Measurements from ENCODE around the gene DAPP1.
A peak's percentile ranks its signal among the peaks of the same experiment; 100 is the strongest.
"Not testable (repeated sequence)": the region's sequence is repeated elsewhere in the genome, so short reads cannot be mapped to it uniquely, and the experiment has no call there.

The DAPP1 gene, protein sequence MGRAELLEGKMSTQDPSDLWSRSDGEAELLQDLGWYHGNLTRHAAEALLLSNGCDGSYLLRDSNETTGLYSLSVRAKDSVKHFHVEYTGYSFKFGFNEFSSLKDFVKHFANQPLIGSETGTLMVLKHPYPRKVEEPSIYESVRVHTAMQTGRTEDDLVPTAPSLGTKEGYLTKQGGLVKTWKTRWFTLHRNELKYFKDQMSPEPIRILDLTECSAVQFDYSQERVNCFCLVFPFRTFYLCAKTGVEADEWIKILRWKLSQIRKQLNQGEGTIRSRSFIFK

DNA sequence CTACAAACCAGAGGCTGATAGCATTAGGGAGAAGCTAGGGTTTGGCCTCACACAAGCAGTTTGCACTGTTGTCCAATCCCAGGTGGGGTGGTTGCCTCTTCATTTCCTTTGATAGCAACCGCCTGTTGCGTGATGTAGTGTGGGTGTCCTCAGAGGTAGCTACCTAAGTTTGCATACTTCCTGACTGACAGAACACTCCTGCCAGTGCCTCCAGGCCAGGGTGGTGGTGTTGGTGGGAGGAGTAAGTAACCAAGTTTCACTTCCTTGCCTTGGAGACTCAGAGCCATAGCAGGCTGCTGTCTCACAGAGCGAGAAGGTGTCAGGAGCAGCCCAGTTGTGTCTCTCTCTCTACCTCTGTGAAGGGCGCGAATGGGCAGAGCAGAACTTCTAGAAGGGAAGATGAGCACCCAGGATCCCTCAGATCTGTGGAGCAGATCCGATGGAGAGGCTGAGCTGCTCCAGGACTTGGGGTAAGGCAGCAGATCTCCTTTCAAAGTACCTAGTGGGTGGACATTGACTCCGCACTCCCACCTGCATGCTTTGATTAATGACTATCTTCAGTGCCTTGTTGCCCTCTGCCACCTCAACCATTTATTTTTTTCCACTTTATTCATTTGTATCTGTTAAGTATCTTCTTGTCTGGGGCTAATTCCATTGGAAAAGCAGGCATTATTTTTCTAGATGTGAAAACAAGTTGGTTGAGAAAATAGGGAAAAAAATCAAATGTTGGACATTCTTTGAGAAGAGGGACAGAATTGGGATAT is at the start of gene DAPP1:
DAPP1 (plus strand) TSS at position 283 of the 764 bp plus-strand sequence; CDS start at position 370, 87 bp downstream.
- DNase-seq (ENCODE audit: low read depth in 3 of 3) = peak; percentile 47 to 78 (median 57)

GRCh38 chr4:99770842-99771241 is 45.8 kb upstream of the DAPP1 start:
- not testable (repeated sequence) for DNase-seq (ENCODE audit: low read depth in 3 of 3)

DNA sequence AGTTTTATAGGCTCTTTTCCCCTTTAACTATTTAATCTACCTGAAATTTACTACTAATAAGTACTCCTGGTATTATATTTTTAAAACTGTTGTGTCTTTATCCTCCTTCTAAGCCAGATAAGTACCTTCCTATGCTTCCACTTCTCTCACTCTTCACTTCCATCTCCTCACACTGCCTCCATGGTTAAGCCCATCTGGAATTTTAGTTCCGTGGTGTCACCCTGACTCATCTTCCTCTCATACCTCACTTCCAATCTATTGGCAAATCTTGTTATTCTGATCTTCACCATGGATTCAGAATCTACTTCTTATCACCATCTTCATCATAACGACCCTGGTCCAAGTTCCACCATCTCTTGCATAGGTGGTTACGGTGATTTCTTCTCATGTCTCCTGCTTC is 32.7 kb upstream of the DAPP1 start:
- no peak for DNase-seq (ENCODE audit: low read depth in 3 of 3)

DNA sequence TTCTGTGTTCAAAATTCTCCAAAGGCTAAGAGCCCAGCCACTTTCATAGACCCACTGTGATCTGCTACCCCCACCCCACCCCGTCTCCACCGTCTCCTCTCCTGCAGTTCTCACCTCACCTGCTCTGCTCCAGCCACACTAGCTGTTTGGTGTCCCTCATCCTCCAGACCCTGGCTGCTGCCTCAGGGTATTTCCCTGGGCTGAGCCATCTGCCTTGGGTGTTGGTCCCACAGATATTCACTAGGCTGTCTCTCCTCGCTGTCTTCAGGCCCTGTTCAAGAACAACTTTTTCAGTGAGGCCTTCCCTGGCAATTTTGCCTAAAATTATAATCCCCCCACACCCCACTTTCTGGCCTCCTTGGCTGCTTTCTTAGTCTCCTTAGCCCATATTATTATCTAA is 31.8 kb upstream of the DAPP1 start:
- no peak for DNase-seq (ENCODE audit: low read depth in 3 of 3)

- DNase-seq (ENCODE audit: low read depth in 3 of 3) = no peak
Measured at GRCh38 chr4:99790796-99791617, 25.6 kb upstream of the DAPP1 start.

DNA sequence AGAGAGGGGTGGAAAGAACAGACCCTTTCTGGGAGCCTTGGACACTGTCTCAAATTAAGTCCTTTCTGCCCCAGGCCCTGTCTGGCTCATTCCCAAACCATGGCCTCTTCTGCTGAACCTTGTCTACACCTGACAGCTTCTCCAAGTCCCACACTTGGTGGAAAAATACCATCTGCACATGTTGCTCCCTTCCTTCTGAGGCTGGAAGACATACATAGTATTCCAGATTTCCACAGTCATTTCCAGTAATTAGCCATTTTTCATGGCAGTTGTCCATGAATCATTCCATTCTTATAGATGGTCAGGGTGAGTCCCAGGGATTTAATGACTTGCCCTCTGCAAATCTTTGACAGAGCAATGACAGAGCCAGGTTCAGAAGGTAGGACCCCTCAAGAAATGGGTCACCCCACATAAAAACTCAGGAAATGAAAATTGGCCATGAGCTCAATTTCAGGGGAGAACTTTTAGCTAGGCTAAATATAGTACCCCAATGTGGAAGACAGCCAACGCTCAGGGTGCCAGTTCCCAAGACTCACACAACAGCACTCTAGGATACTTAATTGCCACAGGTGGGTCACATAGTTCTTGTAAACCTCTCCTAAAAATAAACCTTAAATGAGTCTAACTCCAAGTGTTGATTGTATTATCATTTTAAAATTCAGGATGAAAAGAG is 16.2 kb upstream of the DAPP1 start:
- no peak for DNase-seq (ENCODE audit: low read depth in 3 of 3)

GRCh38 chr4:99801005-99801699 is 15.5 kb upstream of the DAPP1 start:
- DNase-seq (ENCODE audit: low read depth in 3 of 3) = no peak

DNA sequence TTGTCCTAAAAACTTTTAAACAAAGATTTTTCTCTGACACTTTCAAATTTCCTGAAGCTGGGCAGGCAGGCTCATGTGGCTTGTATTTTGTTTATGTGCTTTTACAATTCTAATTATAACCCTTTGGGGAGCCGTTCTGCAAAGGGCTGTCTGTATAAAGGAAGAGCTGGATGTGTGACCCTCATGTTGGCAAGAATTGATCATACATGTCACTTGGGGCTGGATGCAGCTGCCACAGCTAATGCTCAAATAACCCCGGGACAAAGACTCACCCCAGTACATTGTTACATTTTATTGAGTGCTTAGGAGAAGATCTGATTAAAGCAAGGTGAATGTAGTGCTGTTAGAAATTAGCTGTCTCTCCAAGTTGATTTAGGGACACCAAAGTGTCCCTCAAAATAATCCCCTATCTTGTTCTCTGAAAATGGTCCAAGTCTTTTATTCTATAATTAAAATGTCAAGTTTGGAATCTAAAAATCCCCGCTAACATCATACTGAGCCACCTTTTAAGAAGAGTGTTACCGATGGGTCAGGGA is 13.0 kb upstream of the DAPP1 start:
- DNase-seq (ENCODE audit: low read depth in 3 of 3) = no peak

DNA sequence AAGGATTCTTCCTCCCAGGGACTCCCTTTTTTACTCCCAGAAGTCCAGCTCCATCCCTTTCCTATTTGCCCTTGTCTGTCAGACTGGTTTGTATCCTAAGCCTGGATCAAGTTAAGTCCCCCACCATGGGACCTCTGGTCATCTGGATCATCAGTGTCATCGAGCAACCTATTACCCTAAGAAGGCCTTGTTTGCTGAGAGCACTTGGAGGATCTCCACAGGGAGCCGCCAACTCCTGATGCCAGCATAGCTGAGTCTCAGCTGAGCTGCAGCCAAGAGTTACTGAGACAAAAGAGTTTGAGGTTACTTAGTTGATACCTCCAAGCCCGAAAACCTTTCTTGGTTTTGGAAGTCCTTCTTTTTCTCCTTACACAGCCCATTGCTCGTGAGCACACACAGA is 10.1 kb upstream of the DAPP1 start:
- DNase-seq (ENCODE audit: low read depth in 3 of 3) = no peak

- DNase-seq (ENCODE audit: low read depth in 3 of 3) = no peak
Measured at GRCh38 chr4:99807666-99808065, 9.0 kb upstream of the DAPP1 start.

DNA sequence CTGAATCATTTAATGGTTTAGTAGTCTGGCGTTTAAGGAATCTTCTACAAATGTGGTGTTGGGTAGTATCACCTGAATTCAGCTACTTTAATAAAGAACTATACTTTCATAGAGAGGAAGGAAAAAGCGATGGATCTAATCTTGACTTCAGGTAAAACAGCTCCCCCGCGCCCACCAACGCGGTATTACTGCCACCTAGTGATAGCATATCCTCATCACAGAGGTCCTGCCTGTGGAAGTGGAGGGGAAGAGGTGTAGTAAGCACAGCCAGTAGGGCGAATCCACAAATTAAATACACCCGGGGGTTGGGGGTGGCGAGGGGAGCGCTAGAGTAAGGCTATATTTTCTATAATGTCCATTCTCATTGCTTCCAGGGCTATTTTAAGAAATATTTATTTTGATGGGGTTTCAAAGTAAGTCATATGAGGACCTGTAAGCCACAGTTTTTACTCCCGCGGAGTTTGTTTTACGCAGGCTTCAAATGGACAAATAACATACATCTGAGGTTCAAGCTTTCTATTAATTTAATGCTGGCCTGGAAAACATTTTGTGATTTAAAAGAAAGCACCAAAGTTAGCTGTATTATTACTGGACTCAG is 8.3 kb upstream of the DAPP1 start:
- peak; percentile 48 to 64 (median 61) for DNase-seq (ENCODE audit: low read depth in 3 of 3)

DNA sequence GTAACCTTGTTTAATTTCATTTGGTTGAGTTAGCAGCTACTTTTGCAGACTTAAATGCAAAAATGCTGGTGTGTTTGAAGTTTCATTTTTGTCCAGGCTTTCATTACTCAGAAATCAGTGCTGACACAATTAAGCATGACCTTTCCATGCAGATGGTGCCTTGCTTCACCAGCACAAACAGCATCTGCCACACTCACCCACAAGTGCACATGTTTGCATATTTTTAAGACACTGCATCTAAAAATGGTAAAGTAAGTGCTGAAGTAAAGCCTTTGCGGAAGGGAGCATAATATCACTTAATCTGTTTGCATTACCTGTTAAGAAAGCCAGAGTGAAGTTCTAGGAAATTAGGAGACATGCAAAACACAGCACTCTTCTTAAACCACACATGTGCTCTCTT is 7.3 kb upstream of the DAPP1 start:
- DNase-seq (ENCODE audit: low read depth in 3 of 3) = no peak

GRCh38 chr4:99810536-99810935 is 6.1 kb upstream of the DAPP1 start:
- no peak for DNase-seq (ENCODE audit: low read depth in 3 of 3)

DNA sequence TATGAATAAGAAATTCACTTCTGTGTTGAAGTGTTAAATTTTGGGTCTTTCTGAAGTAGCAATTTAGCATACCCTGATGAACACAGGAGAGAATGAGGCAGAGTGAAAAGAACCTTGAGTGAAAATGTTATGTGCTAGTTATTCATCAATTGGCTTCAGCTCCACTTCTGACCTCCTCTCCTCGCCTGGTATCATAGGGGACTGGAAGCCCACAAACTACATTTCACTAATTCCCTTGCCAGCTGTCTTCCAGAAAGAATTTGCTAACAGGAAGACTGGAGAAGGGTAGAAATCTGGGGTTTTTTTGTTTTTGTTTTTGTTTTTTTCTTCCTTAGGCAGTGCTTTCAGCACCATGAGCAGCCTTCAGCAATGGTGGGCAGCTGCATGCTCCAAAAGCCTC is 5.5 kb upstream of the DAPP1 start:
- no peak for DNase-seq (ENCODE audit: low read depth in 3 of 3)

DNA sequence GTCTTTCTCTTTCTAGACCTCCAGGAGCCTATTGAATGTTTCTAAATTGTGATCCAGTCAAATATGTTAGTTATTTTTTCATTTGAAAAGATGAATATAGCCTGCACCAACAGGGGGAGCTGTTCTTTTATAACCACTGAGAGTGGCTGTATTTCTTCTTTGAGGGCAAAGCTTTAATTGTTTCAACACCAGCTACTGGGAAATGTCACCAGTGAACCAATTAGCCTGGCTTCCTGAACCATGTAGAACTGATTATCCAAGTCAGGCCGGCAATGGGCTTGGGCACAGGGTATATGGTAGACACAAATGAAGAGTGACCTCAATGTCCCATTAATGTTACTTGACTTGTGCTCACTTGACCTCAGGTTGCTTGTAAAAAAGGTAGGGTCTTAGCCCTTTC is 4.8 kb upstream of the DAPP1 start:
- DNase-seq (ENCODE audit: low read depth in 3 of 3) = peak in 2 of 3 donors; percentile 30 to 57

DNA sequence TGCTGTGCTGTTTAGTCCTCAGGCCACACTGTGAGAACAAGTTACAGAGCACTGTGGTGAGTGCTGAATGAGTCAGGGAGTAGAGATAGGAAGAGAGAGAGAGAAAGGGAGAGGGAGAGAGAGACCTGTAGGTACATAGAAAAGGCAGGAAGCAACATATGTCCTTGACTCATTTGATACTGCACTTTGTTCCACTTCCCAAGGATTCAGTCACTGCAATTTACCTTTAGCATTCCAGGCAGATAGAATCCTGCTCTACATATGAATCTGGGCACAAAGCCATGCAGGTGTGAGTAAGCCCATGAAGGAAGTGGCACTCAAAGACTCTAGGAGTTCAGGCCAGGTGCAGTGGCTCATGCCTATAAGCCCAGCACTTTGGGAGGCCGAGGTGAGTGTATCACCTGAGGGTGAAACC is 1.0 kb upstream of the DAPP1 start:
- DNase-seq (ENCODE audit: low read depth in 3 of 3) = no peak

GRCh38 chr4:99817309-99817890 is 773 bp downstream of the DAPP1 start:
- no peak for DNase-seq (ENCODE audit: low read depth in 3 of 3)

DNA sequence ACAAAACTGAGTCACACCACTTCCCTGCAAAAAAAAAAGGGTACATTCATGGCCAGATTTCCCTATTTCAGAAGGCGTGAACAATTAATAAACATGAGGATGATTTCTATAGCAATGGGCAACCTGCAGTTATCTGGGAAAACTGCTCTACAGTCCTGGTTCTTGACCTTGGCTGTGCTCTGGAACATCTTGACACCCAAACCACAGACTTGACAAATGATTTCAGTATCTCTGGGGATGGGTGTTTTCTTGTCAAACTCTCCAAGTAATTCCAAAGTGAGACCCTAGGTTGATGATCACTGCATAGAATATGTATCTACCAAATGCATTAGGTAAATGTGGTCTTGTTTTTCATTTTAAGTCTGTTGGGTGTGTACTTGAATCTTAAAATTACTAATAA is 2.0 kb downstream of the DAPP1 start:
- DNase-seq (ENCODE audit: low read depth in 3 of 3) = no peak

GRCh38 chr4:99821918-99822503 is 5.4 kb downstream of the DAPP1 start:
- no peak for DNase-seq (ENCODE audit: low read depth in 3 of 3)

DNA sequence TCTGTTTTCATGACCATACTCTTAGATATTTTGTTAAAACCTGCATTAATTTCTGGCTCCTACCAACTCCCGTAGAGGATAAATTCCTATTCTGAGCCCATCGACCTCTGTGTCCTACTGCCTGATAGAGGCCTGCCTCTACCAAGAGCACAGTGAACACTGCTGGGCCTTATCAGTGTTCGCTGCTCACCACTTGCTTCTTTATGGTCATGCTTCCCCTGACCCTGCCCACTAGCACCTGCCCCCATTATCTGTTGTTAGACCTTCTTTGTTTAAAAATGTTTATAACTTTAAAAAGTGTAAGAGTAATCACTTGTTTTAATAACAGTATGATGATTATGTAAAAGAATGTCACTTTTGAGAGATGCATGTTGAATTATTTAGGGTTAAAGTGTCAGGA is 6.1 kb downstream of the DAPP1 start:
- DNase-seq (ENCODE audit: low read depth in 3 of 3) = no peak

Data from stimulated activated CD4-positive, alpha-beta T cell treated with anti-CD3 and anti-CD28 coated beads, TNF-alpha, amount 100 ng/mL, for 48 hours (primary cell).